HTR-8/SVneo (cell line): ENCODE data around the gene KIR2DL3.
"Not testable (repeated sequence)": the region's sequence is repeated elsewhere in the genome, so short reads cannot be mapped to it uniquely, and the experiment has no call there.

Source experiments
- DNase-seq: peaks from one replicate; pipeline ENCODE4 v3.0.0; 2011; ENCODE audit warnings: low spot score, mixed read lengths; ENCODE audit not compliant: insufficient read length
- FAIRE-seq: peaks from 2 replicates; lab custom pipeline; 2011; peaks lifted over from hg19 to GRCh38; lab: Jason Lieb, UNC

KIR2DL3 gene

DNA sequence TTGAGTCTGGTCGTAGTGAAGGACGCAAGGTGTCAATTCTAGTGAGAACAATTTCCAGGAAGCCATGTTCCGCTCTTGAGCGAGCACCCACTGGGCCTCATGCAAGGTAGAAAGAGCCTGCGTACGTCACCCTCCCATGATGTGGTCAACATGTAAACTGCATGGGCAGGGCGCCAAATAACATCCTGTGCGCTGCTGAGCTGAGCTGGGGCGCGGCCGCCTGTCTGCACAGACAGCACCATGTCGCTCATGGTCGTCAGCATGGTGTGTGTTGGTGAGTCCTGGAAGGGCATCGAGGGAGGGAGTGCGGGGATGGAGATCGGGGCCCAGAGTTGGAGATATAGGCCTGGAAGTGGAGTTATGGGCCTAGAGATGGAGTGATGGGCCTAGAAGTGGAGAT lies at the start of gene KIR2DL3:
Gene KIR2DL3, plus strand, starts transcription at position 208 of the 400 bp plus-strand sequence. Its CDS starts 33 bp downstream, at position 241.
- not testable (repeated sequence) for FAIRE-seq, DNase-seq

DNA sequence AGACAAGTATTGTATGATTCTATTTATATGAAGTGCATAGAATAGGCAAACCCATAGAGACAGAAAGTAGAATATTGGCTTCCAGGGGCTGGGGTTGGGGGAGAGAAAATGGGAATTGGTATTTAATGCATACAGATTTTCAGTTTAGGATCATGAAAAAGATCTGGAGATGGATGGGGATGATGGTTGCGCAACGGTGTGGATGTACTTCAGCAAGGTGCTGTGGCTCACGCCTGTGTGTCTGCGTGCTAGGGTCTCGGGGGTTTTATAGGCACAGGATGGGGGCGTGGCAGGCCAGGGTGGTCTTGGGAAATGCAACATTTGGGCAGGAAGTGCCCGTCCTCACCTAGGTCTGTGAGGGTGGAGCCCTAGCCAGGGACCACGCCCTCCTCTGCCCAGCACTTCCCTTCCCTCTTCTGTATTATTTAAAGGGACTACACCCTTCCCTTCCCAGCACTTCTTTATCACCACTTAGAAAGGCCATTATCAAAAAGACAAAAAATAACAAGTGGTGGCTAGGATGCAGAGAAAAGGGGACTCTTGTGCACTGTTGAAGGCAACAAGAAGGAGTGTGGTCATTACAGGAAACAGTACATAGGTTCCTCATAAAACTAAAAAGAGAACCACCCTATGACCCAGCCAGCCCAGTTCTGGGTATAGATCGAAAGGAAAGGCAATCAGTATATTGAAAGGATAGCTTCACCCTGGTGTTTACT lies 46.6 kb upstream of the KIR2DL3 start:
- DNase-seq (no peak), FAIRE-seq (no peak)

DNA sequence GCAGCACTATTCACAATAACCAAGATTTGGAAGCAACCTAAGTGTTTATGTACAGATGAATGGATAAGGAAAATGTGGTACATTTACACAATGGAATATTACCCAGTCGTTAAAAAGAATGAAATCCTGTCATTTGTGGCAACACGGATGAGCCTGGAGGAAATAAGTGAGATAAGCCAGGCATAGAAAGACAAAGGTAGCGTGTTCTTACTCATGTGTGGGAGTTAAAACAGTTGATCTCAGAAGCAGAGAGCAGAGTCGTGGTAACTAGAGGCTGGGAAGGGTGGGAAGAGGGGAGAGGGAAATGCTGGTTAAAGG lies 46.1 kb upstream of the KIR2DL3 start:
- FAIRE-seq (no peak), DNase-seq (no peak)

GRCh38 chr19:54694648-54695047 lies 43.7 kb upstream of the KIR2DL3 start:
- DNase-seq (no peak), FAIRE-seq (no peak)

GRCh38 chr19:54696117-54696548 lies 42.2 kb upstream of the KIR2DL3 start:
- FAIRE-seq (no peak), DNase-seq (no peak)

- FAIRE-seq (no peak), DNase-seq (no peak)
Measured at GRCh38 chr19:54696766-54697165, 41.5 kb upstream of the KIR2DL3 start.

DNA sequence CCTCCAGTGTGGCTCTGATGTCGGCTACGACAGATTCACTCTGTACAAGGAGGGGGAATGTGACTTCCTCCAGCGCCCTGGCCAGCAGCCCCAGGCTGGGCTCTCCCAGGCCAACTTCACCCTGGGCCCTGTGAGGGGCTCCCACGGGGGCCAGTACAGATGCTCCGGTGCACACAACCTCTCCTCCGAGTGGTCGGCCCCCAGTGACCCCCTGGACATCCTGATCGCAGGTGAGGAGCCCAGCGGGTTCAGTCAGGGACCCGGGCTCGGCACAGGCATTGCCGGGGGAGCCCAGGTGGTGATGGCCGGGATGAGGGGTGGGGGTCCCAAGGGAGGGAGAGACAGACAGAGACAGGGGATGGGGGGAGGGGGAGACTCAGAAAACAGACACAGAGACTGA lies 40.6 kb upstream of the KIR2DL3 start:
- FAIRE-seq, DNase-seq: not testable (repeated sequence)

GRCh38 chr19:54704928-54705327 lies 33.4 kb upstream of the KIR2DL3 start:
- DNase-seq = no peak
- no peak for FAIRE-seq

DNA sequence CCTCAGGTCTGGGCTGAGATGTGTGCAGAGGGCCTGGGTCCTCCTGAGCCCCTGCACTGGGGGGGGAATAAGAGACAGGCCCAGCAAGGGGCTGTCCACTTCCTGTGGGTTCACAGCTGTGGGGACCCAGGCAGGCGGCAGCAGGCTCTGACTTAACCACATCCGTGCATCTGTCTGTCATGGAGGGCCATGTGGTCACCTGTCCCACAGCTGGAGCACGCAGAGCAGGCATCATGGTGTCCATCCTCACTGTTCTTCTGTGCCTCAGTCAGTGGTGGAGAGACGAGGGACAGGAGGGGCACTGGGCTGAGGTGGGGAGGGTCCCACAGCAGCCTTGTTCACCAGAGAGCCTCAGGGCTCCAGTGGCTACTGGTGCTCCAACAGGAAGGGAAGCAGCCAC lies 30.4 kb upstream of the KIR2DL3 start:
- FAIRE-seq = no peak
- DNase-seq = no peak

DNA sequence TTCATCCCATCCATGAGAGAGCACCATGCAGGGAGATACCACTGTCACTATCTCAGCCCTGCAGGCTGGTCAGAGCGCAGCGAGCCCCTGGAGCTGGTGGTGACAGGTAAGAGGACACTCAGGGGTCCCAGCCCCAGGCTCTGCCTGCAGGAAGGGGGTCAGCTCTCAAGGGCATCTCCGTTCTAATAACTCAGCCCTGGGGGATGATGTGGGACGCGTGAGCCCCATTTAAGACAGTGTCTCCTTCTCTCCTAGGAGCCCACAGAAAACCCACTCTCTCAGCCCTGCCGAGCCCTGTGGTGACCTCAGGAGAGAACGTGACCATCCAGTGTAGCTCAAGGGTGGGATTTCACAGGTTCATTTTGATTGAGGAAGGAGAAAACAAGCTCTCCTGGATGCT lies 29.5 kb upstream of the KIR2DL3 start:
- DNase-seq (no peak), FAIRE-seq (no peak)

- no peak for FAIRE-seq
- no peak for DNase-seq
Measured at GRCh38 chr19:54709212-54709948, 28.9 kb upstream of the KIR2DL3 start.

DNA sequence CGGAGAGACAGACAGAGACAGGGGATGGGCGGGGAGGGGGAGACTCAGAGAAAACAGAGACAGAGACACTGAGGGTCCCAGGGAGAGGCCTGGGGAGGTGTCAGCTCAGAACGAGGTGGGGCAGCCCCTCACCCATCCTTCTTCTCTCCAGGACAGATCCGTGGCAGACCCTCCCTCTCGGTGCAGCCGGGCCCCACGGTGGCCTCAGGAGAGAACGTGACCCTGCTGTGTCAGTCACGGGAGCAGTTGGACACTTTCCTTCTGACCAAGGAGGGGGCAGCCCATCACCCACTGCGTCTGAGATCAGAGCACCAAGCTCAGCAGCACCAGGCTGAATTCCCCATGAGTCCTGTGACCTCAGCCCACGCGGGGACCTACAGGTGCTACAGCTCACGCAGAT lies 28.4 kb upstream of the KIR2DL3 start:
- not testable (repeated sequence) for FAIRE-seq, DNase-seq

DNA sequence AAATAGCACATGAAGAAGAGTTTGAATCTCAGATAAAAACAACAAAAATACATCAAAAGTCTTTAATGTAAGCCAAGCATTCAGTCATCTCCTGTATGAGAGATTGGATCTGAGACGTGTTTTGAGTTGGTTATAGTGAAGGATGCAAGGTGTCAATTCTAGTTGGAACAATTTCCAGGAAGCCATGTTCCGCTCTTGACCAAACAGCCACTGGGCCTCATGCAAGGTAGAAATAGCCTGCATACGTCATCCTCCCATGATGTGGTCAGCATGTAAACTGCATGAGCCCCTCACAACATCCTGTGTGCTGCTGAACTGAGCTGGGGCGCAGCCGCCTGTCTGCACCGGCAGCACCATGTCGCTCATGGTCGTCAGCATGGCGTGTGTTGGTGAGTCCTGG lies 14.2 kb upstream of the KIR2DL3 start, which contains the start of gene KIR3DL3:
Gene KIR3DL3, plus strand, starts transcription at position 301 of the 400 bp plus-strand sequence. Its CDS starts 55 bp downstream, at position 356.
- no peak for DNase-seq
- no peak for FAIRE-seq

- DNase-seq = no peak
- no peak for FAIRE-seq
Measured at GRCh38 chr19:54724644-54725043, 13.7 kb upstream of the KIR2DL3 start.

GRCh38 chr19:54725321-54725720 lies 13.0 kb upstream of the KIR2DL3 start:
- FAIRE-seq (no peak), DNase-seq (no peak)

GRCh38 chr19:54727562-54727961 lies 10.8 kb upstream of the KIR2DL3 start:
- FAIRE-seq (no peak), DNase-seq (no peak)

DNA sequence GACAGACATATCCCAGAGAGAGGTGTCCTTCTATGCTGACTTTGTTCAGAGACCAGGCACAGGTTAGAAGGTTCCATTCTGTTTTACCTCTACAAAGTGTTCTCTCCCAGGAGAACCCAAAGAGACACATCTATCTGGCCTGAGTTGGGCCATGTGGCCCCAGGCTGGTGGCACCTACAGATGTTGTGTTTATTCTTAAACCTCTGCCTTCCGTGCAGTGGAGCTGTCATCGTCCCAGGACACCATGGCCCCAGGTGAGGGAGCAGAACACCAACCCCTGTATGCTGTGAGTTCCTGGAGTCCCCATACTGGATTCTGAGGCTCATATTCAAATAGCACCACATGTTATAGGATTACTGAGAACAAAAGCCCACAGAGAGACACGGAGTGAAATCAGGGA lies 10.1 kb upstream of the KIR2DL3 start:
- FAIRE-seq (no peak), DNase-seq (no peak)

DNA sequence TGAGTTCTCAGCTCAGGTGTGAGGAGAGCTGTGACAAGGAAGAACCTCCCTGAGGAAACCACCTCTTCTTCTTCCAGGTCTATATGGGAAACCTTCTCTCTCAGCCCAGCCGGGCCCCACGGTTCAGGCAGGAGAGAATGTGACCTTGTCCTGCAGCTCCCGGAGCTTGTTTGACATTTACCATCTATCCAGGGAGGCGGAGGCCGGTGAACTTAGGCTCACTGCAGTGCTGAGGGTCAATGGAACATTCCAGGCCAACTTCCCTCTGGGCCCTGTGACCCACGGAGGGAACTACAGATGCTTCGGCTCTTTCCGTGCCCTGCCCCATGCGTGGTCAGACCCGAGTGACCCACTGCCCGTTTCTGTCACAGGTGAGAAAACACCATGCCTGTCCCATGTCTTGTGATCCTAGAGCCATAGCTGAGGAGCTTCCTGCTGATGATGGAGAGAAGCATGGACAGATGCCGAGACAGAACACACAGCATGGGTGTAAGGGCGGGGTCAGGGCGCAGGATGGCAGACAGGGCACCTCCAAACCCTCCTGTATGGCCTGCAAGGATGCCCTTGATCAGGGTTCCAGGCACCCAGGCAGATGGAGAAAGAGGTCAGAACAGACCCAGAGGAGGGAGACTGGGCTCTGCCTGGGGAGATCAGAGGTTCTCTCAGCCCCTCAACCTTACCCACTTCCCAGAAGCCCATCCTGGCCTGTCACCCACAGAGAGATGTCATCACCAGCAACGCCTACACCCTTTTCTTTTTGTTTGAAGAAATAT lies 8.7 kb upstream of the KIR2DL3 start:
- FAIRE-seq (no peak), DNase-seq (no peak)

DNA sequence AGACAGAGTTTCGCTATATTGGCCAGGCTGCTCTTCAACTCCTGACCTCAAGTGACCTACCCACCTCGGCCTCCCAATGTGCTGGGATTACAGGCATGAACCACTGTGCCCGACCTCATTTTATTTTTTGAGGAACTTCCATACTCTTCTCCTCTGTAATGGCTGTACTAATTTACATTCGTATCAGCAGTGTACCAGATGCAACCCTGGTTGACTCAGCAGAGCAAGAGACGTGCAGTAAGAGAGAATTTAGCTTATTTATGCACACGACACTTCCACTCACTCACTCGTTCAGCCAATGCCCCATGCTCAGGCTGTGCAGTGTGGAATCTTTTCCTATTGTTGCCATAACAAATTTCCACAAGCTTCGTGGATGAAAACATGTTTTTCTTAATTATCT lies 7.1 kb upstream of the KIR2DL3 start:
- DNase-seq = no peak
- no peak for FAIRE-seq

DNA sequence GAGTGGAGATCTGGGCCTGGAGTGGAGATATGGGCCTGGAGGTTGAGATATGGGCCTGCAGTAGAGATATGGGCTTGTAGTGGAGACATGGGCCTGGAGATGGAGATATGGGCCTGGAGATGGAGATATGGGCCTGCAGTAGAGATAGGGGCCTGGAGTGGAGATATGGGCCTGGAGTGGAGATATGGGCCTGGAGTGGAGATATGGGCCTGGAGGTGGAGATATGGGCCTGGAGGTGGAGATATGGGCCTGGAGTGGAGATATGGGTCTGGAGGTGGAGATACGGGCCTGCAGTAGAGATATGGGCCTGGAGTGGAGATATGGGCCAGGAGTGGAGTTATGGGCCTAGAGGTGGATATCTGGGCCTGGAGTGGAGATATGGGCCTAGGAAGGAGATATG lies 402 bp downstream of the KIR2DL3 start:
- DNase-seq = no peak
- no peak for FAIRE-seq
